OCI-LY1 (cell line): Measurements from ENCODE around the gene PCDHGB4.
"Not testable (repeated sequence)": the region's sequence is repeated elsewhere in the genome, so short reads cannot be mapped to it uniquely, and the experiment has no call there.

Experiments
- CTCF ChIP-seq: fragments of 200-600 bp; sonication (generic), shearing (Covaris generic); IDR thresholded peaks from 2 replicates; pipeline ENCODE4 v1.5.1; 2017; ENCODE audit warnings: mild to moderate bottlenecking, antibody characterized with exemption, low read length, moderate library complexity, mixed read lengths
- EZH2 ChIP-seq: fragments of 200-600 bp; sonication (generic), shearing (Covaris generic); IDR thresholded peaks from 2 replicates; pipeline ENCODE4 v1.8.0; 2017; ENCODE audit warnings: borderline replicate concordance, mixed run types, mild to moderate bottlenecking, antibody characterized with exemption, low read length, moderate library complexity, mixed read lengths

GRCh38 chr5:141417494-141418172, 30.1 kb downstream of the PCDHGB4 start, which contains the start of gene PCDHGB7:
- not testable (repeated sequence) for TF ChIP-seq EZH2, CTCF
